Measurements from ENCODE around the gene DIPK1C.

DIPK1C gene

DNA sequence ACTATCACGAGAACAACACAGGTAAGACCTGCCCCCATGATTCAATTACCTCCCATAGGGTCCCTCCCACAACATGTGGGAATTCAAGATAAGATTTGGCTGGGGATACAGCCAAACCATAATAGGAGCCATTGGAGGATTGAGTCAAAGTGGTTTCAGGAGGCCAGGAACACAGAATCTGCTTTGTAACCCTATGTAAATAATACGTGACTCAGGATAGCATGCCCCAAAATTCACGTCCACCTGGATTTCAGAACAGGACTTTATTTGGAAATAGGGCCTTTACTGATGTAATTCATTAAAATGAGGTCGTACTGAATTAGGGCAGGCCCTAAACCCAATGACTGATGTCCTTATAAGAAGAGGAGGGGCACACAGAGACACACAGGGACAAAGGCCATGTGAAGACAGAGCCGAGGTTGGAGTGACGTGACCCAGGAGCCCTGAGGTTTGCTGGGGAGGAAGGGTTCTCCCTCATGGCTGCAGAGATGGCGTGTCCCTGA is 23.1 kb upstream of the DIPK1C start:
- DNase-seq, result no peak

DNA sequence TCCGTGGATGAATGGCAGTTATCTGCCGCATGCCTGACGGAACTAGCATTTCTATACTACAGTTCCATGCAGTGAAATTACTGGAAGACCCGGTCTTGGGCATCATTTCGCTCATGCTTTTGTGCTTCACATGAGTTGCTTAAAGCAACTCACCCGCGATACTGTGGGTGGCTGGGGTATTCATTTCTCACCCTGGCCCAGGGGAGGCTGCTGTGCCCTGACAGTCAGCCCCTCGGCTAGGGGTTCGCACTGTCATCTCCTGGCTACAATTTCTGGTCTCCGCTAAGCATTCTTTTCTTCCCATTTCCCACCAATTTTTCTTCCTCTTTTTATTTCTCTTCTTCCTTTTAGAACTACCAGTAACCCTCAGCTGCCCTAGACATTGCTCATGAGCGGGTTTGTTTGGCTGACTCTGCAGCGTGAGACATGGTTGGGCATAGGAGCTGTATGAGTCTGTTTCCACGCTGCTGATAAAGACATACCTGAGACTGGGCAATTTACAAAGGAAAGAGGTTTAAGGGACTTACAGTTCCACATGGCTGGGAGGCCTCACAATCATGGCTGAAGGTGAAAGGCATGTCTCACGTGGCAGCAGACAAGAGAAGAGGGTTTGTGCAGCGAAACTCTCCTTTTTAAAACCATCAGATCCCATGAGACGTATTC is 22.5 kb upstream of the DIPK1C start:
- no peak for DNase-seq

DNA sequence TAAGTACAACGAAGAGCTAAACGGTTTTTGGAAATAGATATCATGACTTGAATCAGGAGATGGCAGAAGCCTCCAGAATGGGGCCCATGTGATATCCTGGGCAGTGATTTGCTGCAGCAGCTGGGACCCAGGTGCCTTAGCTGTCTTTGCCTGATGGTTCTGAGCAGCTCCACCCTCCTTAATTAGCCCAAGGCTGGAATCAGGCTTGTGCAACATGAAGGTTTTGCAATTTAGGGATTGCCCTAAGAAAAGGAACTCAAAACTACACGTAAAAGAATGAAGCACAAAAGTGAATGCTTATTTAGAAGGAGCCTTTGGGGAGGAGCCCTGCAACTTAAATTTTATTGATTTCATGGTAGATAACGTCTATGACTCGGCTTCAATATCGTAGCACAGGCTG is 21.8 kb upstream of the DIPK1C start:
- no peak for DNase-seq

DNA sequence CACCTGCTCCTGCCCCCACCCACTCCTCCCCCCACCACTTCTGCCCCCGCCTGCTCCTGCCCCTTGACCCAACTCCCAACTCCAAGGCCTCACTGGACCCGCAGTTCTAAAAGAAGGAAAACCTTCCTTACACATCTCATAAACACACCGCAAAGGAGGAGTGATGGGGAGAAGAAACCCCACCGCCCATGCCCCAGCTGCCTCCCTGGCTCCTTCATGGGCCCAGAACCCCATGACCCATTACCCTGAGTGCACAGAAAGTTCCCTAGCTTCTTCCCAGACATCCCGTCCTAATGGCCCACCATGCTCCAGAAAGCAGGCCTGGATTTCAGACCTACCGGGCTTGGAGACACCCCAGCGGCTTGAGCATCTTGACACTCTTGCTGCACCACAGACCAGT is 21.2 kb upstream of the DIPK1C start:
- no peak for DNase-seq

DNA sequence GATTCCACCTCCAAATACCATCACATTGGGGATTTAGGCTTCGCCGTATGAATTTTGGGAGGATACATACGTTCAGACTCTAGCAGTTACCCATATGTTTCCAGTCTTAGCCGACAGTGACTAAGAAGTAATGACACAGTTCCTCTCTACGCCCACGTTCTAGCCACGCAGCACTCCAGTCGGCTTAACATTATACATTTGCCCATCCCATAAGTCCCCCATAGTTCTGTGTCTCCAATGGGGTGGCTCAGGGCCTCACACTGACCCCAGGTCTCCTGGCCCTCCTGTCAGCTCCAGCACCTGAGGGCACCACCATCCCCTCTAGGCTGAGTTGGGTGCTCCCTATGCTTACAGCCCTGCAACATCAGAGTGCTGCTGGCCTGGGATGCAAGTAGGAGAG is 20.7 kb upstream of the DIPK1C start:
- DNase-seq, result no peak

DNA sequence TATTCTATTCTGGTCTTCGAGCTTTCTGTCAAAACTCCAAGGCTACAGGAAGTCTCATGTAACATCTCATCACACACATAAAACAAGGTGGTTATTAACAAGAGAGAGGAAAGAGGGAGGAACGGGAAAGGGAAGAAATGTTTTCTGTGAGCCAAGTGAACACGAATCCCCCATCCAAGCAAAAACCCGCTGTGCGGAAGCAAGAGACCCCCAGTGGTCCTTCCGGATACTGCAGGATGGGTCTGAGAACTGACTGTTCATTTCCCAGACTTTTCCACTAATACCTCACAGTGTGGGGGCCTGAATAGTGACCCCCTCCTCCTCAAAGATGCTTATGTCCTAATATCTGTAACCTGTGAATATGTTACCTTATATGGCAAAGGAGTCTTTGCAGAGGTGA is 19.0 kb upstream of the DIPK1C start:
- DNase-seq, result no peak

DNA sequence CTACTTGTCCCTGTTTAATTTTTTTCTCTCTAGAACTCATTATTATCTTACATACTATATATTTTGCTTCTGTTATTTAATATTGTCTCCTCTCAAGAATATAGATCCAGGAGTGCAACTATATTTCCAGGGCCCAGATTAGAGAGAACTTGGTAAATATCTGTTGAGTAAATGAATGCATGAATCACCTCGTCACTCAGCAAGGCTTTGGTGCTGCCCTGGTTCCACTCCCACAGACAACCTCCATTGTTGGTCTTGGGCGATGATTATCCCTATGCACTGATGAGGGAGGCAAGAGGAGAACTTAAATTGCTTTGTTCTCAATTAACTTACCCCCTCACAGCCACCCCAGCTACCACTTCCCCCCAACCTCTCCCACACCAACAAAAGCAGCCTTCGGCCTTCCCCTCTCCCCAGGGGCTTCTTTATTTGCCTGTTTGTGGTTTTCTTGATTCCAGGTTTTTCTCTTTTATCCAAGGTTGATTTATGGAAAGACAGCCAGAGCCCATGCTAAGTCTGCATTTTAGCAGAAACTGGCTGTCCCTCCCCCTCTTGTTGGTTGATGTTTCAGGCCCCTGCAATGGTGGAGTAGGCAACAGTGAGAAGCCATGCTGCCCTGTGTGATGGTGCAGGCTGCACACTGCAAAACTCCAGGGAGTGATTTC is 17.0 kb upstream of the DIPK1C start:
- DNase-seq, result no peak

DNA sequence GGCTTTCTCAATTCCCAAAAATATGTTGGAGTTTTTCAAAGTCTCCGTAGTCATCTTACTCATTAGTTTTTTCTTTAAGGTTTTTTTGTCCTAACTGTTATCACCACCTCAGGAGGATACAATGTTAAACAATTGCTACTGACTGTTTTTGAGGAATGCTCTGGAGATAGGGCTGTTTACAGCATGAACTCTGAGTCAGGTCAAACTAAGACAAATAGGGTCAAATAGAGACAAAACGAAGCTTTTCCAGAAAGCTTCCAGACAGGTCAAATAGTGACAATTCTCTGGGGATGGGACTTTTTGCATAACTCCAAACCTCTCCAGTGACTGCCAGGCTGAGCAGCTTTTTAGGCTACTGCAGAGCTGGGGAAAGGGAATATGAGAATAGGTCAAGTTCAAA is 15.2 kb upstream of the DIPK1C start:
- DNase-seq, result no peak

DNA sequence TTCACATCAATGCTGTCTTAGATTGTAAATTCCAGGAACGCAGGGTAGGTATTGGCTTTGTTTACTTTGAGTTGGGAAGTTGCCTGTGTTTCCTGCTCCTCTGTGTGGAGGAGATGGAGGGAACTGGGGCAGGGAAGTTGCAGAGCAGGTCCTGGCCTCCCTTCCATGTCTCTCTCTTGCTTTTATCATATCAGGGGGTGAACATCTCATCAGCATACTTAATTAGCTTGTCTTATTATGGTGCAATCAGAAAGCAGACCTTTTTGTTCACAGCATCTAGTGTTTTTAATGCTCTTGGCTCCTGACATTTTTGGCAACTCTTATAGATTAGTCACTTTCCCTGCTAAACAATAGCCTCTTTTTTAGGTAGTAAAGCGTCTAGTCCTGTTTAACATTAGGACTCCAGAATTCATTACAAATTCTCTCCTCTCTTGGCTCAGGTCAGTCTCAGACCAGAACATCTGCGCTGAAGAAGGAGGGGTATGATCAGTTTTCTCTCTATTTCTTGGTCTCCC is 11.5 kb upstream of the DIPK1C start:
- DNase-seq, result no peak

DNA sequence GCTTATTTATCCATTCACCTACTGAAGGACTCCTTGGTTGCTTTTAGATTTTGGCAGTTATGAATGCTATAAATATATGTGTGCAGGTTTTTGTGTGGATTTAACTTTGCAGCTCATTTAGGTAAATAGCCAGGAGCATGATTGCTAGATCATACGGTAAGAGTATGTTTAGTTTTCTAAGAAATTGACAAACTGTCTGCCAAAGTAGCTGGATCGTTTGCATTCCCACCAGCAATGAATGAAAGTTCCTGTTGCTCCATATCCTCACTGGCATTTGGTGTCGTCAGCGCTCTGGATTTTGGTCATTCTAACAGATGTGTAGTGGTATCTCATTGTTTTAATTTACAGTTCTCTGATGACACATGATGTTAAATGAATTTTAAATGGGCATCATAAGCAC is 8.7 kb upstream of the DIPK1C start:
- DNase-seq, result no peak

DNA sequence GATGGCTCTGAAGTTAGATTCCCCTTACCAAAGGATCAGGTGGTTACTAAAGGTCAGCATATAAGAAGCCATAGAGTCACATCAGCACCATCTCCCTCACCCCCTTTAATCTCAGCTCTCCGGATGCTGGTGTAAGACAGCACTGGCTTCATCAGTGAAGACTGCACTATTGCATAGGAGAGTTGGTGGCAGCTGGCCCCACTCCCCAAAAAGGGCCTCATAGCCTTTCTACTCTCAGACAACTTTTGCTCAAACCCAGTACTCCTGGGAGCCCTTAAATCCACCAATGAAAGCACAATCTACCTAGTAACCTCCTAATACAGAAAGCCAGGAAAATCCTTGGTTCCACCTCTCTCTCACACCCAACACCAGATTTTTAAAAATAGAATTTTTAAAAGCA is 6.9 kb upstream of the DIPK1C start:
- no peak for DNase-seq

DNA sequence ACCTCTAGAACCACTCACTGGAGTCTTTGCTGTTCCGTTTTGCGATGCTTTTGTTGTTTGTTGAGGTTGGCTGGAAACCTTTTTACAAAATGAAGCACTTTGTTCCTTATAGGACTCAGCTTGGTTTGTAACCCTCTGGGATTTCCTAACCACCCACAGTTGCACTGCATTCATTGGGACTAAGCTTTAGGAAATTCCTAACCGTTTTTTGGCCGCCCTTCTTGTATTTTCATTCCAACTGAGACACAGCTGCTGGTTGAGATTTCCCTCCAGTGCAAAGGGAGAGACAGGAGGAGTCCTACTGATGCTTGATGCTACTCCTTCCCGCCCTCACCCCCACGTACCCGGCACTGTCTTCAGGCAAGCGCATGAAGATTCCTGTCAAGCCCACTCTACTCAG is 6.1 kb upstream of the DIPK1C start:
- DNase-seq, result no peak

DNA sequence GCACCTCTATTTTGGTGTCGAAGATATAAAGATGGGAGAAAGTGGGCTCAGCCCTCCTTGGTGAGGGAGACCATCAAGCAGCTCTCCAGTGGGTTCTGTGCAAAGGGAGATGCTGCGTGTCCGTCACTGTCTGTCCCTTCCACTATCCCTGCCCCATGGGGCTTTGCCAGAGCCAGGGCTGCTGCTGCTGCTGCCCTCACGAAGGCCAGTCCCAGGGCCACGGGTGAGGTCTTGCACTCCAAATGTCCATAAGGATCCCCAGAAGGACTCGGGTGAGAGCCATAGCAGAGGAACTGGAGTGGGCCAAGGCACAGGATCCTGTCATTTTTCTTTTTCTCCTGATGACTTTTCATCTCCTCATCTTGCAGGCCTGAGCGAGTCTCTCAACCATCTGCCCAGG is 3.7 kb upstream of the DIPK1C start:
- no peak for DNase-seq

DNA sequence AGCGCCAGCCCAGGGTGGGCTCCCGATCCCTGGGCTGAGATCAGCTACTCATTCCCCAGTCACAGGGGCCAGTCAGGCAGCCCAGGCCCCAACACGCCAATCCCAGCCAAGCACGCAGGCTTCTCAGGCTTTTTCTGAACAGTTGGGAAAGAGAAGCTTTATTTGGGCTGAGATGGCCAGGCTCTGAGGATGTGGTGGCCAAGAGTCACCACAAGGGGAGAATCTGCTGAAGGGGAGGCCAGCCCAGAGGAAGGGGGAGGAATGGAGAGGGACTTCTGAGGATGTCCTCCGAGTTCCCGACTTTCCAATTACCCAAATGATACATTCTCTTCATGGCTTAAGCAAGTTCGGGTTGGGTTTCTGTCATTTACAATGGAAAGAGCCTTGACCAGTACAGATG is 2.8 kb upstream of the DIPK1C start:
- no peak for DNase-seq

DNA sequence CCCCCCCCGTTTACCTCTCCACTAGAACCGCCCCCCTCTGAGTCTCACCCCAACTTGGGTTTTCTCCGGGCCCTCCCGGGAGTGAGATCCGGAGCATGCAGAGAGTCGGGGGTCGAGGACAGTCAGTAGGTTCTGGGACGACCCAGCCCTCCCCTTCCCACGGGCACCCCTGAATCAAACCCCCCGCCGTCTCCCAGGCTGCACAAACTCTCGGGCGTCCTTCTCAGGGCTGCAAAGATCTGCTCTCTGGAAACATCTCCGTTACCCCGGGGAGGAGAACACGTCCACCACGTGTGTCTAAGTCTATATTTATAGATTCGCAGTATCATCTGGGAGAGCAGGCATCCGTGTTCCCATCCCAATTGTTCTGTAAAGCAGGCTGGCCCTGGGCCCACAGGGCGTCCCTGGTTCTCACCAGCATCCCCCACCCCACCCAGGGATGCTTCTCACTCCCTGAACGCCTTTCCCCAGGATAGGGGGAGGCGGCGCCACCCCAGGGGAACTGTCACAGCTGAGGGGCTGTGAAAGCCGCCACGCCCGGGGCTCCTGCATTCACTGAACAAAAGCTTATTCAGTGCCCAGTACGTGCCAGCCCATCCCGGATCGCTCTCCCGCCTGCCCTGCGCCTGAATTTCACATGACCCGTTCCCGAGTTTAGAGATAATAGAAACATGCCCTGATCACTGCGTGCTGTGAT is 765 bp upstream of the DIPK1C start:
- no peak for DNase-seq

DNA sequence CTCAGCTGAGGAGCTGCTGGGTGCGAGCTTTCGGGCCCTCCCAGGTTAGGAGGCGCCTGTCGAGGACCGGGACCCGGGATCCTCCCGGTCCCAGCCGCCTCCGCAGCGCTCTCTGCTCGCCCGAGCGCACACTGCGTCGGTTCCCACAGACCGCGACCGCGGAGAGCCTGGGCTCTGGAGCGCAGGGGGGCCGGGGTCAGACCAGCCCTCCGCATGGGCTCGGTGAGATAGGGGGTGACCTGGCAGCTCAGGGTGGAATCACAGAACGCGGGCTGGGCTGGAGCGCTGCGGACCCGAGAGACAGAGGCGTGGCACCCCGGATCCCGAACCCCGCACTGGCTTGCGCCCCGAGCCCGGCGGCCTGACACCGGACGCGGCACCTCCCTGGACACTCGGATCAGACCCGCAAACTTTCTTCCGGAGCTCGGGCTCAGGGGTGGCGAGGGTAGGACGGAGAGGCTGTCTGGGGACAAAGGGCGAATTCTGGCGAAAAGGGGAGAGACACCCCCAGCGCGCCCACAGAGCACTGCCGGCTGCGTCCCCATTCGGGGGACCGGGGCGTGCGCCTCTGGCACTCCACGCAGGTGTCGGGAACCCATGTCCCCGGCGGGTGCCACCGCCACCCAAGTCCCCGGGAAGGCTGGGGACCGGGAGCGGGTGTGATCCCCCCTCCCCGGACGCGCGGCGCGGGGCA is 612 bp downstream of the DIPK1C start:
- no peak for DNase-seq

DNA sequence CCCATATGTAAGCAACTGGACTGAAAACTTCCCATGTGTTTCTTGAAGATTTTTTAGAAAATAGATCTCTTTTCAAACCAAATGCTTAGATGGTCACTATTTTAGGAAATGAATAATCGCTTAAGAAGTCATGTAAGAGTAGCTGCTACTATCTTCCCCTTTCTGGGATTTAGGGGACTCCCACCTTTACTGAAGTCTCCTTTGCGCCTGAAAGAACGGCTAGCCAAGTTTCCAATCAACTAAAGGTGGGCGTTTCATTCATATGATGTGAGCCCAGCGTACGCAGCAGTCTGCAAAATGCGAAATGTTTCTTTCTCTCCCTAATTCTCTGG is 1.1 kb downstream of the DIPK1C start:
- no peak for DNase-seq

DNA sequence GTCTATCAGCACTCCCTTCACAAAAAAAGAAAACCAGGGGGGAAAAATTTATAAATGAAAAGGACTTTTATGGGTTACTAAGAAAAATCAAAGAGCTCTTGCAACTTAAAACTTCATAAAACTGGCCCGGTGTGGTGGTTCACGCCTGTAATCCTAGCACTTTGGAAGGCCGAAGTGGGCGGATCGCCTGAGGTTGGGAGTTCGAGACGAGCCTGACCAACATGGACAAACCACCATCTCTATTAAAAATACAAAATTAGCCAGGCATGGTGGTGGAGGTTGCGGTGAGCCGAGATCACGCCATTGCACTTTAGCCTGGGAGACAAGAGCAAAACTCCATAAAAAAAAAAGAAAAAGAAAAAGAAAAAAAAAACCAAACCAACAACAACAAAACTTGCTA is 1.7 kb downstream of the DIPK1C start:
- no peak for DNase-seq

DNA sequence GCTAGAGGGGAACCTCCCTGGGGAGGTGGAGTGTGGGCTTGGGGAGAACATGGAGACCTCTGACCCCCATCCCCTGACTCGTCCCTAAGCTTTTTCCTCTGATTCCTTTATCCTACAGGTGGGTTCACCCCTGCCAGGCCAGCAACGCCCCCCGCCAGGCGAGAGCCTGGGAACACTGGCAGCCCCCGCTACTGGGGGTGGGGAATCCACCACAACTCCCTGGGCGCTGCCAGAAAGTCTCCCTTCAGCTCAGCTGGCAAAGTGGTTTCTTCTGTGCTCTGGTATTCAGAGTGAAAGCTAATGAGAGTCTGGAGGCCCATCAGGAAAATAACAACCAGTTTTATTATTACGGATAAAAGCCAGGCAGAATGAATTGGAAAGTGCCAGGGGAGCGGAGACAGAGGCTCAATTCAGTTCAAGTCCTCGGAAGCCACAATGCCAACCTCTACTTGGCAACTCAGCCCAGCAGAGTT is 2.8 kb downstream of the DIPK1C start:
- DNase-seq, result no peak

DNA sequence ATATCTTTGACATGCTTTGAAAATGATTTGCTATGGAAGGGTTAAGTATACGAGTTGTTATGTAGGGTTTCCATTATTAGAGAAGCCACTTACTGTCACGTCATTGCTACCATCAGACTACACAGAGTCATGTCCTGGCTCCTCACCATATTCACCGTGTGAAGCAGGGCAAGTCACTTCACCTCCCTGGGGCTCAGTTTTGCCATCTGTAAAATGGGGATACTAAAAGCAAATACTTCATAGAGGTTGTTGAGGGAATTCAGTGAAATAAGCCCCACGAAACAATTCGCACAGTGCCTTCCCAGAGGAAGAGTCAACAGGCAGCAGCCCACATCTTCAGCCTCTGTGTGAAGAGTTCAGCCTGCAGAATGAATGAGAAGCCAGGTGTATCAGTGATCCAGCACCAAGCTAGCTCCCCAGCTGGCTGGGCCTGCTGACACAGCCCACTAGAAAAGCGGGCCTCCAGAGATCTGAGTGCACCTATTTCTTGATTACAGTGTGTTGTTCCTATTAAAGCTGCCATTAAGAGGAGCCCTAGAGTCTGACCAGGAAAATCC is 3.4 kb downstream of the DIPK1C start:
- DNase-seq, result no peak

DNA sequence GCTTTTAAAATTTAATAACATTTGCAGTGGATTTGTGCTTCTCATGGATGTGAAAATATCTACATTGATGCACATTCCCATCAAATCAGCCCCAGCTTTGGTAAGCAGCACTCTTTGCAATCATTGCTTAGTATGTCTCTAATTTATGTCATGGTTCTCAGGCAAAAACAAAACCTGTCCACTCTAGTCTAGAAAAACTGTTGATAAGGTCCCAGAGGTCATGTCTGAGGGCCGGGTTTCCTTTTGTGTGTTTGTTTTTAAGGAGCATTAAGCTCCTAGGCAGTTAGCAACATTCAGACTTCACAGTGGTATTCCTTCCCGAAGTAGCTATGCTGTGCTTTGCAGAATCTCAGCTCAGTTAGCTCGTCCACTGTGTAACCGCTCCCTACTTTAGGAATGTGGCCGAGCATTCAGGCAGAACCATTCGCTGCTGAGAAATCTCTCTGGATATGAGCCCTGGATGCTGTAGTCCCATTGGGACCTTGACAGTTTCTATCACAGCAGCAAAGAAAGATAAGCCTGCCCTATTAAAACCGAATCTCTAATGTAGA is 4.0 kb downstream of the DIPK1C start:
- no peak for DNase-seq

DNA sequence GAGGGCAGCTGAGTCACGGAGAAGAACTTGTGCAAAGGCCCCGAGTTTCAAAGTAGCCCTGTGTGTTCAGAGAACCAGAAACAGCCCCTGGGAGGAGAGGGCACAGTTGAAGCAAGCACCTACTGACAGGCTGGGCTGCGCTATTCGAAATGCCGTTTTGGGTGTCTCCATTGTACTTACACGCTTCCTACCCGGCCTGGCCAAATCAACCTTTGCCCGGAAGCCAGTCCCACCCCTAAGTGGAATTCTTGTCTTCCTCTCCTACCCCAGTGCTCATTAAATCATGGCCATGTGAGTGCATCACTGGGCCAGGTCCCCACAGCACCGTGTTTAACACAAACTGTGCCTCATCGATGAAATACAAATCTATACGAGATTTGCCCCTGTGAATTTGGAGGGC is 6.0 kb downstream of the DIPK1C start:
- DNase-seq, result no peak

DNA sequence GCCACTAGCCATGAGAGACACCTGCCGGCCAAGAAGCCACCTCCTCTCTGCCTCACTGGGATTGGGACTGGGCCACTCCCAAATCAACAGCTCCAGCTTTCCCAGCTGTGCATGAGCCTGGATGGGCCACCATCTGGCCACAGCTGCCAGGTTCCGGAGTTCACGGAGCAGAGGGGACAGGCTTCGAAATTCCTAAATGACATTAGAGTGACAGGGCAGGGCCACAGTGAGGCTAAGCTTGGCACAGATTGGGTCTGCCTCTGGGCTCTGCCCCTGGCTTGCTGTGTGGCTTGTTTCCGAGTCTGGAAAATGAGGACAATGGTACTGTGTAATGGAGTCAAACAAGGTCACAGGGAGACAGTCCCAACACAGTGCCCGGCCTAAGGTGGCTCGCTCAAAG is 6.5 kb downstream of the DIPK1C start:
- DNase-seq, result no peak
